ENCODE measurements around the gene ZBED2. TPM values are rescaled to one million over a fixed set of nuclear protein-coding genes. Genes with fewer than 3 reads are reported as not detected.

The ZBED2 gene
- total RNA-seq, 1 donor from 2014 or later: not detected

- no peak overlapping the region for H3K4me3 ChIP-seq (ENCODE audit: low read length in 3 of 3)
- H3K9ac ChIP-seq (ENCODE audit: low read depth in 1 of 3, low read length in 3 of 3): no peak overlapping the region
- H3K27me3 ChIP-seq (ENCODE audit: control insufficient read depth in 3 of 3, insufficient read depth in 3 of 3, low read length in 3 of 3): no peaks in the 10 kb centered on the region
These were observed 2.2 kb downstream of the ZBED2 start for GRCh38 chr3:111592936-111593335.

DNA sequence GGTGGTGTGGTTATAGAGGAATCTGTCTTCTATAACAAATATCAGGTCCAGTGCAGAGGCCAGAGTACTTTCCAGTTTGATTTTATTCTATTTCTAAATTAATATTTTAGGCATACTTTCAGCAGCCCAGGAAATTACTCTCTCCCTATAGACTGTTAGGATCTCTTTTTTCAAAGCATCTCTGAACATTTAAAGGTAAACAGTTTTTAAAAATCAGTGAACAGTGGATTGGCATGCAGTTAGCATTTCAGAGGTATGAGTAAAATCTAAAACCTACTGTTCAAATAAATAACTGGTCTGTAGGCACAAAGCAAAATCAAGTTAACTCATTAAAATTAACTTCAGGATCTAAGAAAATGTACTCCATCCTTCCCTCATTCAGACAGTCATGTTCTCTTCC, 3.0 kb downstream of the ZBED2 start:
- Histone ChIP-seq H3K27ac (ENCODE audit: low read depth, low read length) (no peak overlapping the region), H3K9ac (ENCODE audit: low read depth in 1 of 3, low read length in 3 of 3) (no peak overlapping the region), H3K27me3 (ENCODE audit: control insufficient read depth in 3 of 3, insufficient read depth in 3 of 3, low read length in 3 of 3) (no peaks in the 10 kb centered on the region), H3K36me3 (ENCODE audit: control insufficient read depth in 3 of 3, insufficient read depth in 3 of 3, low read length in 3 of 3) (no peaks in the 10 kb centered on the region), H3K9me3 (ENCODE audit: control insufficient read depth in 3 of 3, low read length in 3 of 3) (no peaks in the 10 kb centered on the region), H3K4me1 (ENCODE audit: control insufficient read depth in 3 of 3, insufficient read depth in 3 of 3, low read length in 3 of 3) (no peaks in the 10 kb centered on the region), H3K4me3 (ENCODE audit: low read length in 3 of 3) (no peak overlapping the region)

More at GRCh38 chr3:111592936-111593335, 2.2 kb downstream of the ZBED2 start:
- Histone ChIP-seq H3K27ac (ENCODE audit: low read depth, low read length) (no peak overlapping the region), H3K36me3 (ENCODE audit: control insufficient read depth in 3 of 3, insufficient read depth in 3 of 3, low read length in 3 of 3) (no peaks in the 10 kb centered on the region), H3K9me3 (ENCODE audit: control insufficient read depth in 3 of 3, low read length in 3 of 3) (no peaks in the 10 kb centered on the region), H3K4me1 (ENCODE audit: control insufficient read depth in 3 of 3, insufficient read depth in 3 of 3, low read length in 3 of 3) (no peaks in the 10 kb centered on the region)

DNA sequence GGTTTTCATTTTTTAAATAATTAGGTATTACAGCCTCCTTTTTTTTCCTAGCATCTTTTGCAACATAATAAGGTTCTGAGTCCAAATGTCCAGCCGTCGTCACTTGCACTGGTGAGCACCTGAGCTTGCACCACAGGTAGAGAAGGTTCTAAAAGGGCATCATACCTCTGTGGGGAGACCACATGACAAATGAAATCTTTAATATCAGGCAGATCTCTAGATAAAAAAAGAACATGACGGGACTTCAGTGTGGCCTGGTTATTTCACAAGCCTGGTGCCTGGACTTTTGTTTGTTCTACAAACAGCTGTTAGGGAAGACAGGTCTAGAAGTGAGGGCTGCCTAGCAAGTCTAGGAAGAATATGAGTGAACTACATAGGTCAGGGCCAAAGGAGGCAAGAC, 3.6 kb downstream of the ZBED2 start:
- no peak overlapping the region for H3K9ac ChIP-seq (ENCODE audit: low read depth in 1 of 3, low read length in 3 of 3)
- no peaks in the 10 kb centered on the region for H3K36me3 ChIP-seq (ENCODE audit: control insufficient read depth in 3 of 3, insufficient read depth in 3 of 3, low read length in 3 of 3)
- no peak overlapping the region for H3K27ac ChIP-seq (ENCODE audit: low read depth, low read length)
- no peaks in the 10 kb centered on the region for H3K4me1 ChIP-seq (ENCODE audit: control insufficient read depth in 3 of 3, insufficient read depth in 3 of 3, low read length in 3 of 3)
- H3K9me3 ChIP-seq (ENCODE audit: control insufficient read depth in 3 of 3, low read length in 3 of 3): no peaks in the 10 kb centered on the region
- no peaks in the 10 kb centered on the region for H3K27me3 ChIP-seq (ENCODE audit: control insufficient read depth in 3 of 3, insufficient read depth in 3 of 3, low read length in 3 of 3)
- no peak overlapping the region for H3K4me3 ChIP-seq (ENCODE audit: low read length in 3 of 3)

DNA sequence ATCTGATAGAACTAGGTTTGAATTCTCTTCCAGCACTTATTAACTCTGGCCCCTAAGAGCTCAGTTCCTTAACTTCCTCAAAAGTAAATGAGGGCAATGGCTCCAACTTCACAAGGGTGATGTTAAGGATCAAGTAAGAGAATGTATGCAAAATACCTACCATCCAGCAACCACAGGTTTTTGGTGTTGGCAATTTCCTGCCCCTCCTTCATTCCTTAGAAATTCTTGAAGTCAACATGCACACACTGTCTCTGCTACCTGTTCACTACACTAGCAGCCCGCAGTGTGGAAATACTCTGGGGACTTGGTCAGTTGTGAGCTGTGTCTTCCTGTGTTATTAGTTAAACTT, 5.0 kb downstream of the ZBED2 start:
- Histone ChIP-seq H3K9me3 (ENCODE audit: control insufficient read depth in 3 of 3, low read length in 3 of 3) (no peaks in the 10 kb centered on the region), H3K27ac (ENCODE audit: low read depth, low read length) (no peak overlapping the region), H3K9ac (ENCODE audit: low read depth in 1 of 3, low read length in 3 of 3) (no peak overlapping the region), H3K36me3 (ENCODE audit: control insufficient read depth in 3 of 3, insufficient read depth in 3 of 3, low read length in 3 of 3) (no peaks in the 10 kb centered on the region), H3K4me1 (ENCODE audit: control insufficient read depth in 3 of 3, insufficient read depth in 3 of 3, low read length in 3 of 3) (no peaks in the 10 kb centered on the region), H3K4me3 (ENCODE audit: low read length in 3 of 3) (no peak overlapping the region), H3K27me3 (ENCODE audit: control insufficient read depth in 3 of 3, insufficient read depth in 3 of 3, low read length in 3 of 3) (no peaks in the 10 kb centered on the region)

DNA sequence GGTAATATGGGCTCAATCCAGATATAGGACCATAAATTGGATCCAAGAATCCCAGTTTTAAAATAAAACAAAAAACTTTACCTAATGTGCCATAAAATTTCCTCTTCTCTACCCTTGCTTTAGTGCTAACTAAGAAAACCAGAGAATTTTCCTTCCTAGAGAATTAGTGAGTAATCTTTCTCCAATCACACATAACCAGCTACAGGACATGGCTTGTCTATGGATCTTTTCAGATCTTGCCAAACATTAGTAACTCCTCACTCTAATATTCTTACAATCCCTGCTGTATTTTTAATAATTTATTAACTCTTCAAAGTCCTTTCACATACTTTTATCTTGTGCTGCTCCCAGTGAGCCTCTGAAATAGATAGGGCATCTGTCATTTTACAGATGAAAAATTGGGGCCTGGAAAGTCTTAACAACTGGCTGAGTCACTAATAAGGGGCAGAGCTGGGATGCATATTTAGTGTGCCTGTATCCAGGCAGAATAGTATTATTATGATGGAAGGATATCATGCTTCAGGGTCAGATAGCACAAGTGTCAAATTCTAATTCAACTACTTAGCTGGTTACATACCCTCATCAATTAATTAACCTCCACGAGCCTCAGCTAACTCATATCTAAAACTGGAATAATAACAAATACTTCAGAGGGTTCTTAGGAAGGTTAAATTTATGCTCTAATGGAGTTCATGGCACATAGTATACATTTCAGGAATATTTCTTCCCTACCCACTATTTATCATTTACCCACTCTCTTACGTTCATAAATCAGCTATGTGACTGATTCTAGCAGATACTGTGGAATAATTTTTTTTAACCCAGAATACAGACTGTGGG, 5.6 kb downstream of the ZBED2 start:
- no peaks in the 10 kb centered on the region for H3K4me1 ChIP-seq (ENCODE audit: control insufficient read depth in 3 of 3, insufficient read depth in 3 of 3, low read length in 3 of 3)
- H3K4me3 ChIP-seq (ENCODE audit: low read length in 3 of 3): no peak overlapping the region
- H3K9me3 ChIP-seq (ENCODE audit: control insufficient read depth in 3 of 3, low read length in 3 of 3): no peaks in the 10 kb centered on the region
- no peak overlapping the region for H3K27ac ChIP-seq (ENCODE audit: low read depth, low read length)
- no peaks in the 10 kb centered on the region for H3K36me3 ChIP-seq (ENCODE audit: control insufficient read depth in 3 of 3, insufficient read depth in 3 of 3, low read length in 3 of 3)
- no peaks in the 10 kb centered on the region for H3K27me3 ChIP-seq (ENCODE audit: control insufficient read depth in 3 of 3, insufficient read depth in 3 of 3, low read length in 3 of 3)
- H3K9ac ChIP-seq (ENCODE audit: low read depth in 1 of 3, low read length in 3 of 3): no peak overlapping the region

DNA sequence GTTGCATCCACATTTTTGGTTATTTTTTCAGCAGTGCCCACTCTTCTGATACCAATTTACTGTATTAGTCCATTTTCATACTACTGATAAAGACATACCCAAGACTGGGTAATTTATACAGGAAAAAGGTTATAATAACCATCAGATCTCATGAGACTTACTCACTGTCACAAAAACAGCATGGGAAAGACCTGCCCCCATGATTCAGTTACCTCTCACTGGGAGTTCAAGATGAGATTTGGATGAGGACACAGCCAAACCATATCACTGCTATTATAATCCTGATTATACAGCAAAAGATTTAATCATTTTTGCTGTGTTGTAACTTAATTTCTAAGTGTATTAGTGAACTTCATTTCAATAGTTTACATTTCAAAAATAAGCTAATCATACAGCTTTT, 6.6 kb downstream of the ZBED2 start:
- no peaks in the 10 kb centered on the region for H3K36me3 ChIP-seq (ENCODE audit: control insufficient read depth in 3 of 3, insufficient read depth in 3 of 3, low read length in 3 of 3)
- no peak overlapping the region for H3K4me3 ChIP-seq (ENCODE audit: low read length in 3 of 3)
- no peaks in the 10 kb centered on the region for H3K4me1 ChIP-seq (ENCODE audit: control insufficient read depth in 3 of 3, insufficient read depth in 3 of 3, low read length in 3 of 3)
- H3K27ac ChIP-seq (ENCODE audit: low read depth, low read length): no peak overlapping the region
- no peaks in the 10 kb centered on the region for H3K9me3 ChIP-seq (ENCODE audit: control insufficient read depth in 3 of 3, low read length in 3 of 3)
- H3K27me3 ChIP-seq (ENCODE audit: control insufficient read depth in 3 of 3, insufficient read depth in 3 of 3, low read length in 3 of 3): no peaks in the 10 kb centered on the region
- no peak overlapping the region for H3K9ac ChIP-seq (ENCODE audit: low read depth in 1 of 3, low read length in 3 of 3)

- Histone ChIP-seq H3K9me3 (ENCODE audit: control insufficient read depth in 3 of 3, low read length in 3 of 3) (no peaks in the 10 kb centered on the region), H3K36me3 (ENCODE audit: control insufficient read depth in 3 of 3, insufficient read depth in 3 of 3, low read length in 3 of 3) (no peaks in the 10 kb centered on the region), H3K27ac (ENCODE audit: low read depth, low read length) (no peak overlapping the region)
These were observed 9.9 kb downstream of the ZBED2 start for GRCh38 chr3:111585217-111585616.

GRCh38 chr3:111584744-111585143, 10.4 kb downstream of the ZBED2 start:
- Histone ChIP-seq H3K4me1 (ENCODE audit: control insufficient read depth in 3 of 3, insufficient read depth in 3 of 3, low read length in 3 of 3) (no peaks in the 10 kb centered on the region), H3K9me3 (ENCODE audit: control insufficient read depth in 3 of 3, low read length in 3 of 3) (no peaks in the 10 kb centered on the region), H3K27me3 (ENCODE audit: control insufficient read depth in 3 of 3, insufficient read depth in 3 of 3, low read length in 3 of 3) (no peaks in the 10 kb centered on the region), H3K27ac (ENCODE audit: low read depth, low read length) (no peak overlapping the region), H3K9ac (ENCODE audit: low read depth in 1 of 3, low read length in 3 of 3) (no peak overlapping the region), H3K36me3 (ENCODE audit: control insufficient read depth in 3 of 3, insufficient read depth in 3 of 3, low read length in 3 of 3) (no peaks in the 10 kb centered on the region), H3K4me3 (ENCODE audit: low read length in 3 of 3) (no peak overlapping the region)

More at GRCh38 chr3:111585217-111585616, 9.9 kb downstream of the ZBED2 start:
- H3K27me3 ChIP-seq (ENCODE audit: control insufficient read depth in 3 of 3, insufficient read depth in 3 of 3, low read length in 3 of 3): no peaks in the 10 kb centered on the region
- H3K4me1 ChIP-seq (ENCODE audit: control insufficient read depth in 3 of 3, insufficient read depth in 3 of 3, low read length in 3 of 3): no peaks in the 10 kb centered on the region
- no peak overlapping the region for H3K9ac ChIP-seq (ENCODE audit: low read depth in 1 of 3, low read length in 3 of 3)
- no peak overlapping the region for H3K4me3 ChIP-seq (ENCODE audit: low read length in 3 of 3)

GRCh38 chr3:111582120-111582474, 13.0 kb downstream of the ZBED2 start:
- H3K27ac ChIP-seq (ENCODE audit: low read depth, low read length): no peak overlapping the region
- no peaks in the 10 kb centered on the region for H3K27me3 ChIP-seq (ENCODE audit: control insufficient read depth in 3 of 3, insufficient read depth in 3 of 3, low read length in 3 of 3)
- H3K36me3 ChIP-seq (ENCODE audit: control insufficient read depth in 3 of 3, insufficient read depth in 3 of 3, low read length in 3 of 3): no peaks in the 10 kb centered on the region
- no peaks in the 10 kb centered on the region for H3K9me3 ChIP-seq (ENCODE audit: control insufficient read depth in 3 of 3, low read length in 3 of 3)
- H3K4me3 ChIP-seq (ENCODE audit: low read length in 3 of 3): no peak overlapping the region
- H3K9ac ChIP-seq (ENCODE audit: low read depth in 1 of 3, low read length in 3 of 3): no peak overlapping the region
- H3K4me1 ChIP-seq (ENCODE audit: control insufficient read depth in 3 of 3, insufficient read depth in 3 of 3, low read length in 3 of 3): no peaks in the 10 kb centered on the region

- Histone ChIP-seq H3K9me3 (ENCODE audit: control insufficient read depth in 3 of 3, low read length in 3 of 3) (no peaks in the 10 kb centered on the region), H3K4me1 (ENCODE audit: control insufficient read depth in 3 of 3, insufficient read depth in 3 of 3, low read length in 3 of 3) (no peaks in the 10 kb centered on the region), H3K36me3 (ENCODE audit: control insufficient read depth in 3 of 3, insufficient read depth in 3 of 3, low read length in 3 of 3) (no peaks in the 10 kb centered on the region)
These were observed 13.6 kb downstream of the ZBED2 start for GRCh38 chr3:111581403-111582119.

More at GRCh38 chr3:111581403-111582119, 13.6 kb downstream of the ZBED2 start:
- Histone ChIP-seq H3K9ac (ENCODE audit: low read depth in 1 of 3, low read length in 3 of 3) (no peak overlapping the region), H3K27me3 (ENCODE audit: control insufficient read depth in 3 of 3, insufficient read depth in 3 of 3, low read length in 3 of 3) (no peaks in the 10 kb centered on the region), H3K27ac (ENCODE audit: low read depth, low read length) (no peak overlapping the region), H3K4me3 (ENCODE audit: low read length in 3 of 3) (no peak overlapping the region)

Measured in skeletal muscle tissue (tissue), 4 donors.